BLaER1 treated with 17β-estradiol and CSF1 and Interleukin-3, amounts not matched to agents 10 nM and 100 nM (cell line): Measurements from ENCODE around the gene ARL4D.

ENCODE experiments used
- H3K27ac ChIP-seq, 11 experiments: shearing (Covaris generic); formaldehyde crosslinking; 2 replicates each; pipeline ENCODE4 v1.8.1; 2022
- H3K27me3 ChIP-seq, 11 experiments: shearing (Covaris generic); formaldehyde crosslinking; 2 replicates each; pipeline ENCODE4 v1.8.1; 2022
- H3K36me3 ChIP-seq, 11 experiments: shearing (Covaris generic); formaldehyde crosslinking; 2 replicates each; pipeline ENCODE4 v1.8.1; 2022
- H3K4me1 ChIP-seq, 10 experiments: shearing (Covaris generic); formaldehyde crosslinking; 2 replicates each; pipeline ENCODE4 v1.8.1; 2022
- H3K4me2 ChIP-seq, 11 experiments: shearing (Covaris generic); formaldehyde crosslinking; 2 replicates each; pipeline ENCODE4 v1.8.1; 2022
- H3K4me3 ChIP-seq, 10 experiments: shearing (Covaris generic); formaldehyde crosslinking; 2 replicates each; pipeline ENCODE4 v1.8.1; 2022
- H3K9ac ChIP-seq, 11 experiments: shearing (Covaris generic); formaldehyde crosslinking; 2 replicates each; pipeline ENCODE4 v1.8.1; 2022
- H3K9me3 ChIP-seq, 11 experiments: shearing (Covaris generic); formaldehyde crosslinking; replicated peaks in 1 of 11; 2 replicates each; pipeline ENCODE4 v1.8.1; 2022
- H4K20me1 ChIP-seq, 11 experiments: shearing (Covaris generic); formaldehyde crosslinking; 2 replicates each; pipeline ENCODE4 v1.8.1; 2022
- Cebpa-rat ChIP-seq, 11 experiments: shearing (Covaris generic); IDR thresholded peaks; 2 replicates each; pipeline ENCODE4 v1.8.1; 2022

Gene ARL4D

DNA sequence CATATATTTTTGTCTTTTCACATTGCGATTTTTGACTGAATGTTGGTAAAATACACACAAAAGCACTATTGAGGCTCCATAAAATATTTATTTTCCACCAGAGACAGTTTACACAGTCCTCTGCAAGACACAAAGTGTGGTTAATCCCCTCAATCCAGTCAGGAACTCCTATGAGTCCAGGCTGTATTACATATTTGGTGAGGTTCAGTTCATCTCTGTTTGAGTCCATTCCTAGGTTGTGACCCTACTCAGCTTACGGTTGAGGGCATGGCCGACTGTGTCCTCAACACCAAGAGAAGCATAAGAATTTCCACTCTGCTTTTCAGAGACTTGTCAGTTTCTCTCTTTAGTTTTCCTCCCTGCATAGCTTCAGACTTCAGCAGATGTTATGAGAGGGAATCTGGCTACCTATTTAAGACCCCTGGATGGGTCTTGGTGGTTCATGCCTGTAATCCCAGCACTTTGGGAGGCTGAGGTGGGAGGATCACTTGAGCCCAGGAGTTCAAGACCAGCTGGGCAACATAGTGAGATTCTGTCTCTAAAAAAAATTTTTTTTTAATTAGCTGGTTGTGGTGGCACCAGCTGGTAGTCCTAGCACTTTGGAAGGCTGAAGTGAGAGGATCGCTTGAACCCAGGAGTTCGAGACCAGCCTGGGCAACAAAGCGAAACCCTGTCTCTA, 25.1 kb downstream of the ARL4D start:
- H3K36me3 ChIP-seq = no peaks in the 10 kb centered on the region
- H3K4me2 ChIP-seq = no peak overlapping the region
- no peak overlapping the region for H3K27ac ChIP-seq
- no peak overlapping the region for H3K9ac ChIP-seq
- no peaks in the 10 kb centered on the region for H3K27me3 ChIP-seq
- no peaks in the 10 kb centered on the region for H3K9me3 ChIP-seq
- H3K4me3 ChIP-seq = no peak overlapping the region
- H4K20me1 ChIP-seq = no peaks in the 10 kb centered on the region
- peaks cover 0 to 17% (median 8%) of the 10 kb centered on the region in 10 experiments; a peak in 17 of 20 replicates for H3K4me1 ChIP-seq
- TF ChIP-seq Cebpa-rat (IDR thresholded peaks at IDR 0.05) = no peak

DNA sequence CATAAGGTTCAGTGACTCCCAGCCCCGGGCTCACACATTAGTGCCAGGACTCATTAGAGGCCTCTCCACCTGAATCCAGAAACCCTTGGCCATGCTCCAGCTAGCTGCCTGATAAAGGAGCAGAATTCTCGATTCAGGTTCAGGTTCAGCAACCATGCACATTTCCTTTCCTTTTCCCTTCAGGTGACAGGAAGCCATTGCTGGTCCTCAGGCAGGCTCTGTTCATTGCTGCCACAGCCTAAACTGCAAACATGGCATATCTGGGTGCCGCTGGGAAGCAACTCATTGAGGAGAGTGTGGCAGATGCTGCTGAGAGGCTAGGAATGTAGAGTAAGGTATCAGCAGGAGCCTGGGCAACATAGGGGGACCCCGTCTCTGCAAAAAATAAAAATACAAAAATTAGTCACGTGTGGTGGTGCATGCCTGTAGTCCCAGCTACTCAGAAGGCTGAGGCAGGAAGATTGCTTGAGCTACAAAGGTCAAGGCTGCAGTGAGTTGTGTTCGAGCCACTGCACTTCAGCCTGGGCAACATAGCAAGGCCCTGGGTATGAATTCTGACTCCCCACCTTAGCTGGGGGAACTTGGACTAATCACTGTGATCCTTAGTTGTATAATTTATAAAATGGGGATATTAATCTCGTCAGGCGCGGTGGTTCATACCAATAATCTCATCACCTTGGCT, 28.7 kb downstream of the ARL4D start:
- no peaks in the 10 kb centered on the region for H3K27me3 ChIP-seq

DNA sequence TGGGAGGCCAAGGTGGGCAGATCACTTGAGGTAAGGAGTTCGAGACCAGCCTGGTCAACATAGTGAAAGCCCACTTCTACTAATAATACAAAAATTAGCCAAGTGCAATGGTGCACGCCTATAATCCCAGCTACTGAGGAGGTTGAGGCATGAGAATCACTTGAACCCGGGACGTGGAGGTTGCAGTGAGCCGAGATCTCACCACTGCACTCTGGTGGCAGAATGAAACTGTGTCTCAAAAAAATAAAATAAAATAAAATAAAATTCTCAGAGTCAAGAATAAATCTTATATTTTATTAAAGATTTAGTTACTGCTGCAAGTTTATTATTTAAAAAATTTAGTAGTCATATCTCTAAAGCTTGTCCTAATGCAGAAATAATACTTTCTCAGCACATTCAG, 29.7 kb downstream of the ARL4D start:
- Histone ChIP-seq H4K20me1 (no peaks in the 10 kb centered on the region), H3K36me3 (no peaks in the 10 kb centered on the region), H3K27ac (no peak overlapping the region), H3K27me3 (no peaks in the 10 kb centered on the region), H3K4me2 (no peak overlapping the region), H3K9ac (no peak overlapping the region), H3K4me3 (no peak overlapping the region), H3K9me3 (no peaks in the 10 kb centered on the region), H3K4me1 (peaks cover 7 to 20% (median 13%) of the 10 kb centered on the region in 10 experiments; a peak in 18 of 20 replicates)
- TF ChIP-seq Cebpa-rat (IDR thresholded peaks at IDR 0.05) = no peak

More for the DNA sequence above, 28.7 kb downstream of the ARL4D start:
- no peak overlapping the region for H3K4me3 ChIP-seq
- H3K9ac ChIP-seq = no peak overlapping the region
- H3K9me3 ChIP-seq = no peaks in the 10 kb centered on the region
- H3K4me2 ChIP-seq = peak overlapping the region in 5 of 11 experiments; percentile 0 to 54 (median 15); a peak in 6 of 22 replicates
- no peaks in the 10 kb centered on the region for H4K20me1 ChIP-seq
- peaks cover 7 to 17% (median 13%) of the 10 kb centered on the region in 10 experiments; a peak in 18 of 20 replicates for H3K4me1 ChIP-seq
- H3K36me3 ChIP-seq = no peaks in the 10 kb centered on the region
- no peak overlapping the region for H3K27ac ChIP-seq
- no peak for TF ChIP-seq Cebpa-rat (IDR thresholded peaks at IDR 0.05)

DNA sequence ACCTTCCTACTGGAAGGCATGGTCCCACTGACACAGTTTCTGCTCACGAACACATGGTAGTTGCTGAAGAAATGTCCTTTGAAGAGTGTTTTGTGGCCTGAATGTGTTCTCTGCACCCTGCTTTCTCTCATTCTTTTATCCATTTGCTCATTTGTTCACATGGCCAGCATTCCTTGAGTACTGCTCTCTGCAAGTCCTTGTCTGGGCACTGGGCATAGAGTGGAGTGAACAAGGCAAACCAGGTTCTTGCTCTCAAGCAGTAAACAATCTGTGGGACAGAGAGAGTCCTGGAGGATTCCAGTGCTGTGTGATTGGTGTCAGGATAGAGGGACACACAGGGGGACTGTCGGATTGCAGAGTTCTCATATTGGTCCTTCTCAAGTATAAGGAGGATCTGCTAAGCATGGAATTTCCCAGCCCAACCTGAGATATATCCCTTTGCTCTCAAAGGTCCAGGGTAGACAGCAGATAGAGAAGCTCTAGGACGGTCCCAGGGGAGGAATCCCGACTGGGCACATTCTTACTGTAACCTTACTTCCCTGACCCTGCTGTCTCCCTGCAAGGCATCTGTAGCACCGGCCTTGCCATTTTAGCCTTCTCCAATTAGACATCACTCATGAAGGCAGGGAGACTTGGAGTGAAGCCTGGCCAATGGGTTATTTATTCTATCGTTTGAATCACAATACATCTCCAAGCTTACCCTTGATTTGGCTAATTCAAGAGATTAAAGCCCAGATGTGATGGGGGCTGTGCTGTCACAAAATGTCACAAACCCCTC, 32.3 kb downstream of the ARL4D start:
- no peak overlapping the region for H3K4me3 ChIP-seq

DNA sequence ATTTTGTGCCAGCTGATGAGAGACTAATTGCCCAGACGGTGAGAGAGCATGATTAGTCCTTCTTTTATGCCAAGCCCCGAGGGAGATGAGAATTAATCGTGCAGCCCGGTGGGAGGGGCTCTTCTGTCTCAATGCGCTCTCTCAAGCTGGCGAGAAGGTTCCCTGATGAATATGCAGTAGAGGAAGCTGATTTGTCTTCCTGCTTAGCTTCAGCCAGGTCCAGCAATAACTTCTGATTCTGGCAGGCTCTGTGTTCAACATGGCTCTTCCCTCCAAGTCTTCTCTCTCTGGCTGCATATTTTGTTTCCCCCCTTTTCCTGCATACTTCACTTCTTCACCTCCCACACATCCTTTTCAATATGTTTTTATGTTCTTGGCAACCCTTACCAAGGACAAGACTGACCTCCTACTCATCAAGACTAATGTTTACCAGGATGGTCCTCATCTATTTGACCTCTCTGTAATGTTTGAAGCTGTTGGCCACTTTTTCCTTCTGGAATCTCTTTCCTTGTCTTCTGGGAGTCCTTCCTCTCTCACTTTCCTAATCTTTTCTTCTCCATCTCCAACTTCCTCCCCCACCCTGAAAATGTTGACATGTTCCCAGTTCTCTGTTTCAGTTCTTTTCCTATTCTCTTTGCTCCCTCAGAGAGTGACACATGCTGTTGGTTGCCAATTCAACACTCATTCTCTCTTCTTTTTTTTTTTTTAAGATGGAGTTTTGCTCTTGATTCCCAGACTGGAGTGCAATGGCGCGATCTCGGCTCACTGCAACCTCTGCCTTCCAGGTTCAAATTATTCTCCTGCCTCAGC, 33.1 kb downstream of the ARL4D start:
- Histone ChIP-seq H3K4me1 (peaks cover 7 to 20% (median 13%) of the 10 kb centered on the region in 10 experiments; a peak in 18 of 20 replicates), H3K27ac (no peak overlapping the region)

More for the DNA sequence above, 32.3 kb downstream of the ARL4D start:
- Histone ChIP-seq H3K9ac (no peak overlapping the region), H3K27me3 (no peaks in the 10 kb centered on the region), H3K9me3 (no peaks in the 10 kb centered on the region), H3K36me3 (no peaks in the 10 kb centered on the region), H3K4me2 (peak overlapping the region in 5 of 11 experiments; percentile 30 to 65 (median 41); a peak in 5 of 22 replicates), H3K4me1 (peaks cover 7 to 20% (median 13%) of the 10 kb centered on the region in 10 experiments; a peak in 18 of 20 replicates), H3K27ac (no peak overlapping the region), H4K20me1 (no peaks in the 10 kb centered on the region)
- TF ChIP-seq Cebpa-rat (IDR thresholded peaks at IDR 0.05) = no peak

DNA sequence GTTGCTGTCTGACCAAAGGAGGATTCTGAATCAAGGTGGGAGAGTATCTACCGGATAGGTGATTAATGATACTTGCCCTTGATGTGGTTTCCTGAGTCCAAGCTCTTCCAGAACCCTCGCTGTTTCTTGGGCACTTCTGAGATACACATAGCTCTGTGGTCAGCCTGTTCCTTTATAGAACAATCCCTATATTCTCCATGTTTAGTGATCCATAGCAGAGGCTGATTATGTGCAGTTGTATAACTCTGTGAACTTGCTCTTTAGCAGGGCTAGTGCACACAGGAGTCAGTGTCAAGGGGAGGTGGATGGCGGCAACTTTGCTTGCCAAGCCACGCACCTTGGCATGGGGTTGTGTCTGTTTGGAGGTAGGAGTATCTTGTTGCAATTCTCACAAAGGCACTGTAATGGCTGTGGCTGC, 36.1 kb downstream of the ARL4D start:
- Histone ChIP-seq H3K27ac (no peak overlapping the region), H3K4me3 (no peak overlapping the region), H4K20me1 (no peaks in the 10 kb centered on the region), H3K9ac (no peak overlapping the region), H3K27me3 (no peaks in the 10 kb centered on the region), H3K4me1 (peaks cover 4 to 20% (median 10%) of the 10 kb centered on the region in 10 experiments; a peak in 13 of 20 replicates), H3K36me3 (no peaks in the 10 kb centered on the region), H3K9me3 (no peaks in the 10 kb centered on the region), H3K4me2 (no peak overlapping the region)
- TF ChIP-seq Cebpa-rat (IDR thresholded peaks at IDR 0.05) = no peak

More for the DNA sequence above, 33.1 kb downstream of the ARL4D start:
- H3K4me3 ChIP-seq = no peak overlapping the region
- no peaks in the 10 kb centered on the region for H3K9me3 ChIP-seq
- H4K20me1 ChIP-seq = no peaks in the 10 kb centered on the region
- no peaks in the 10 kb centered on the region for H3K27me3 ChIP-seq
- H3K9ac ChIP-seq = no peak overlapping the region
- H3K36me3 ChIP-seq = no peaks in the 10 kb centered on the region
- H3K4me2 ChIP-seq = peak overlapping the region in 6 of 11 experiments; percentile 8 to 65 (median 40); a peak in 11 of 22 replicates
- no peak for TF ChIP-seq Cebpa-rat (IDR thresholded peaks at IDR 0.05)

DNA sequence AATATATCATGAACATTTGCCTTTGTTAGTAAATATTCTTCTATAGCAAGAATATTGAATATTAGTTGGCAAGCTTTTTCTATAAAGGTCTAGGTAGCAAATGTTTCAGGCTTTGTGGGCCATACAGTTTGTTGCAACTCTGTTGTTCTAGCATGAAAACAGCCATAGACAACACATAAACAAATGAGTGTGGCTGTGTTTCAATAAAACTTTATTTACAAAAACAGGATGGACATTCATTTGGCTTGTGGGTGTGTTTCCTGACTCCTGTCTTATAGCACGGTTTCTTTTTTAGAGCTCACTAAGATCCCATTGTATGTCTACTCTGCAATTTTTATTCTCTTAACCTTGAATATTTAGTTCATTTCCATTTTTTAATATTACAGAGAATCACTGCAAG, 39.0 kb downstream of the ARL4D start:
- H3K9me3 ChIP-seq = no peaks in the 10 kb centered on the region
- no peaks in the 10 kb centered on the region for H3K36me3 ChIP-seq
- H3K4me1 ChIP-seq = peaks cover 0 to 6% (median 0%) of the 10 kb centered on the region in 10 experiments; a peak in 6 of 20 replicates
- no peak for TF ChIP-seq Cebpa-rat (IDR thresholded peaks at IDR 0.05)
- no peaks in the 10 kb centered on the region for H4K20me1 ChIP-seq
- H3K27me3 ChIP-seq = no peaks in the 10 kb centered on the region
- no peak overlapping the region for H3K27ac ChIP-seq
- H3K9ac ChIP-seq = no peak overlapping the region
- H3K4me2 ChIP-seq = no peak overlapping the region
- H3K4me3 ChIP-seq = no peak overlapping the region

DNA sequence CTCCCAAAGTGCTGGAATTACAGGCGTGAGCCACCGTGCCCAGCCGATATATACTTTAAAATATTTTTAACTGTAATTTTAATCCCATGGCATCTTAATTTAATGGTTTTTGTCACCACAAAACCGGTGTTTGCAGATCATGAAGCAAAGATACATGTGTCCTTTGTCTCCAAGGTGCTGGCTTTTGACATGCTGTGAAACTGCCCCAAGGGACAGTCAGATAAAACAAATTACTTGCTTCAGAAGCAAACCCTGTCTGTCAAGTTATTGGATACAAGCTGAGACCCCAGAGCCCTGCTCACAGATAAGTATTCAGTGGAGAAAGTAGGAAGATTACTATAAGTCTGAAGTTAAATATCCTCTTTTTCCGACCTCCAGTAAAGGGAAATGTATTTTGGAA, 39.8 kb downstream of the ARL4D start:
- Histone ChIP-seq H3K4me3 (no peak overlapping the region), H3K36me3 (no peaks in the 10 kb centered on the region), H3K27ac (no peak overlapping the region), H3K4me2 (no peak overlapping the region), H3K9me3 (no peaks in the 10 kb centered on the region), H4K20me1 (no peaks in the 10 kb centered on the region), H3K27me3 (no peaks in the 10 kb centered on the region), H3K9ac (no peak overlapping the region), H3K4me1 (peaks cover 0 to 6% (median 0%) of the 10 kb centered on the region in 10 experiments; a peak in 2 of 20 replicates)
- no peak for TF ChIP-seq Cebpa-rat (IDR thresholded peaks at IDR 0.05)
